Caco-2 (cell line): Measurements from ENCODE around the gene FAM107B. TPM values are rescaled to one million over a fixed set of nuclear protein-coding genes. Genes with fewer than 3 reads are reported as not detected.

Experiments used
- BruUV-seq: library from RNA; stranded (reverse); fragments of 400-500 nt; replicated peaks from 2 replicates; lab custom pipeline; 2021; lab: Mats Ljungman, UMichigan
- CTCF ChIA-PET: fragments of 300-600 bp; sonication (Branson Sonifier 250); formaldehyde crosslinking; loops from one replicate; lab custom pipeline; 2022; ENCODE audit warnings: antibody characterized with exemption; lab: Charles Lee
- POLR2A ChIA-PET: fragments of 300-600 bp; sonication (Branson Sonifier 250); formaldehyde crosslinking; loops from one replicate; lab custom pipeline; 2022; ENCODE audit warnings: antibody characterized with exemption; lab: Charles Lee
- DNase-seq, 2 experiments: peaks; one replicate each; pipeline versions ENCODE4 v3.0.0 to v3.0.0-alpha.2; 2020 to 2022
- H3K27me3 ChIP-seq: replicated peaks from 2 replicates; pipeline ENCODE4 v1.6.0; 2011; ENCODE audit warnings: low read length; ENCODE audit not compliant: control insufficient read depth, insufficient read depth
- H3K36me3 ChIP-seq: 2 replicates; pipeline ENCODE4 v1.5.1; 2011; ENCODE audit warnings: low read length; ENCODE audit not compliant: control insufficient read depth, insufficient read depth
- H3K4me1 ChIP-seq: fragments of 250-450 bp; sonication (Bioruptor Pico); 2 replicates; pipeline ENCODE4 v1.5.1; 2020; ENCODE audit warnings: mild to moderate bottlenecking
- H3K4me3 ChIP-seq: 2 replicates; pipeline ENCODE4 v1.5.1; 2011; ENCODE audit warnings: low read depth, mild to moderate bottlenecking, control low read depth, low read length
- H3K9me3 ChIP-seq: fragments of 250-450 bp; sonication (Bioruptor Pico); 2 replicates; pipeline ENCODE4 v1.5.1; 2020; ENCODE audit warnings: mild to moderate bottlenecking, moderate library complexity
- H3K27ac Mint-ChIP-seq: one replicate; pipeline ENCODE4 v1.8.0; 2022; ENCODE audit warnings: mixed read lengths; ENCODE audit not compliant: unreplicated experiment
- H3K27me3 Mint-ChIP-seq: one replicate; pipeline ENCODE4 v1.8.0; 2022; ENCODE audit warnings: mixed read lengths; ENCODE audit not compliant: insufficient read depth, unreplicated experiment
- H3K36me3 Mint-ChIP-seq: one replicate; pipeline ENCODE4 v1.8.0; 2022; ENCODE audit warnings: mild to moderate bottlenecking, mixed read lengths; ENCODE audit not compliant: insufficient read depth, unreplicated experiment
- H3K4me1 Mint-ChIP-seq: one replicate; pipeline ENCODE4 v1.8.0; 2022; ENCODE audit warnings: low read depth, mixed read lengths; ENCODE audit not compliant: unreplicated experiment
- H3K4me3 Mint-ChIP-seq: one replicate; pipeline ENCODE4 v1.8.0; 2022; ENCODE audit warnings: mild to moderate bottlenecking, moderate library complexity, mixed read lengths; ENCODE audit not compliant: unreplicated experiment
- H3K9me3 Mint-ChIP-seq: one replicate; pipeline ENCODE4 v1.8.0; 2022; ENCODE audit warnings: mixed read lengths; ENCODE audit not compliant: unreplicated experiment
- CTCF ChIP-seq, 2 experiments: fragments of 200-600 bp in 1 of 2; IDR thresholded peaks; 1 replicate in 1 of 2; 2 replicates in 1 of 2; pipeline versions ENCODE4 v1.5.1 to v1.8.0; 2011 to 2022; ENCODE audit warnings: antibody characterized with exemption in 1 of 2, control low read depth in 1 of 2, inconsistent platforms in 1 of 2, low read depth in 1 of 2, low read length in 1 of 2, mild to moderate bottlenecking in 1 of 2, moderate library complexity in 1 of 2; ENCODE audit not compliant: insufficient read depth in 1 of 2, severe bottlenecking in 1 of 2, unreplicated experiment in 1 of 2
- intact Hi-C: fragments of 100-400 bp; cut with micrococcal nuclease; formaldehyde crosslinking; loops from one replicate; pipeline ENCODE4 v1.10.0; 2022; ENCODE audit not compliant: unreplicated experiment
- total RNA-seq: library from RNA; stranded (reverse); gene quantifications from 2 replicates; pipeline ENCODE4 v1.2.3, GENCODE V29; 2022

FAM107B gene
- total RNA-seq, 1 experiment from 2014 or later: 206 TPM

GRCh38 chr10:14481014-14481413 lies 293.7 kb downstream of the FAM107B start:
- H3K27me3 Mint-ChIP-seq: no peaks in the 10 kb centered on the region
- POLR2A ChIA-PET: interaction anchor here (0.6 kb wide), 1 partner anchor 296 kb away, joined by 3 read pairs; no protein-coding TSS in a partner anchor
- no peak for TF ChIP-seq CTCF (IDR thresholded peaks at IDR 0.05; ENCODE audit: insufficient read depth in 1 of 2, low read depth in 1 of 2, low read length in 1 of 2, severe bottlenecking in 1 of 2, unreplicated experiment in 1 of 2)
- Histone ChIP-seq H3K4me1 (peaks cover 4% of the 10 kb centered on the region; the same call in 1 of the 2 replicates), H3K4me3 (no peak overlapping the region), H3K36me3 (no peaks in the 10 kb centered on the region), H3K9me3 (peaks cover 3% of the 10 kb centered on the region; the same call in 1 of the 2 replicates), H3K27me3 (no peaks in the 10 kb centered on the region)
- no peaks in the 10 kb centered on the region for H3K4me1 Mint-ChIP-seq
- intact Hi-C loops: no loop called here
- no peak overlapping the region for H3K27ac Mint-ChIP-seq
- CTCF ChIA-PET: interaction anchor here (0.6 kb wide), 1 partner anchor 397 kb away, joined by 3 read pairs; no protein-coding TSS in a partner anchor
- H3K4me3 Mint-ChIP-seq: no peak overlapping the region
- BruUV-seq: no TSS peak
- H3K36me3 Mint-ChIP-seq: no peaks in the 10 kb centered on the region
- no peak for DNase-seq
- peaks cover 23% of the 10 kb centered on the region for H3K9me3 Mint-ChIP-seq

- Histone ChIP-seq H3K36me3 (no peaks in the 10 kb centered on the region), H3K4me1 (peaks cover 4% of the 10 kb centered on the region; the same call in 1 of the 2 replicates), H3K27me3 (no peaks in the 10 kb centered on the region), H3K4me3 (no peak overlapping the region), H3K9me3 (peaks cover 12% of the 10 kb centered on the region; the same call in 1 of the 2 replicates)
- TF ChIP-seq CTCF (IDR thresholded peaks at IDR 0.05; ENCODE audit: insufficient read depth in 1 of 2, low read depth in 1 of 2, low read length in 1 of 2, severe bottlenecking in 1 of 2, unreplicated experiment in 1 of 2): peak; percentile 52 to 75
- POLR2A ChIA-PET: interaction anchor here (1.2 kb wide), 1 partner anchor 293 kb away, joined by 5 read pairs; no protein-coding TSS in a partner anchor
- Mint-ChIP-seq H3K27me3 (no peaks in the 10 kb centered on the region), H3K36me3 (no peaks in the 10 kb centered on the region), H3K27ac (no peak overlapping the region), H3K9me3 (peaks cover 5% of the 10 kb centered on the region), H3K4me3 (no peak overlapping the region), H3K4me1 (no peaks in the 10 kb centered on the region)
- intact Hi-C loops: loop anchor here (1.0 to 5.0 kb wide), 5 partner anchors 18 to 691 kb away; no protein-coding TSS in a partner anchor
- DNase-seq: peak in 1 of 2 experiments; percentile 63
- CTCF ChIA-PET: interaction anchor here (1.0 to 1.8 kb wide), 4 partner anchors 93 to 293 kb away, joined by 3 to 4 read pairs (median 4); no protein-coding TSS in a partner anchor
- BruUV-seq: no TSS peak
Measured at GRCh38 chr10:14478604-14479003, 296.1 kb downstream of the FAM107B start.

GRCh38 chr10:14478201-14478600 lies 296.5 kb downstream of the FAM107B start:
- peaks cover 1% of the 10 kb centered on the region for H3K9me3 Mint-ChIP-seq

More at GRCh38 chr10:14478201-14478600, 296.5 kb downstream of the FAM107B start:
- BruUV-seq: no TSS peak
- H3K36me3 Mint-ChIP-seq: no peaks in the 10 kb centered on the region
- no peak overlapping the region for H3K4me3 Mint-ChIP-seq
- Histone ChIP-seq H3K4me3 (no peak overlapping the region), H3K4me1 (peaks cover 4% of the 10 kb centered on the region; the same call in 1 of the 2 replicates), H3K27me3 (no peaks in the 10 kb centered on the region), H3K36me3 (no peaks in the 10 kb centered on the region), H3K9me3 (peaks cover 12% of the 10 kb centered on the region; the same call in 1 of the 2 replicates)
- DNase-seq: no peak
- H3K4me1 Mint-ChIP-seq: no peaks in the 10 kb centered on the region
- ChIA-PET CTCF (interaction anchor here (1.0 to 1.8 kb wide), 4 partner anchors 92 to 293 kb away, joined by 3 to 4 read pairs (median 4); no protein-coding TSS in a partner anchor), POLR2A (no interaction called here)
- no peak for TF ChIP-seq CTCF (IDR thresholded peaks at IDR 0.05; ENCODE audit: insufficient read depth in 1 of 2, low read depth in 1 of 2, low read length in 1 of 2, severe bottlenecking in 1 of 2, unreplicated experiment in 1 of 2)
- no peaks in the 10 kb centered on the region for H3K27me3 Mint-ChIP-seq
- intact Hi-C loops: loop anchor here (1.0 to 5.0 kb wide), 5 partner anchors 17 to 691 kb away; no protein-coding TSS in a partner anchor
- H3K27ac Mint-ChIP-seq: no peak overlapping the region
